GM12864 (cell line): ENCODE measurements around the gene SH3BP5L.
A peak's percentile ranks its signal among the peaks of the same experiment; 100 is the strongest.

Experiments used
- DNase-seq: peaks from one replicate; pipeline ENCODE4 v3.0.0-alpha.2; 2011; ENCODE audit warnings: low read depth
- H3K4me3 ChIP-seq: 2 replicates; pipeline ENCODE4 v1.5.1; 2011; ENCODE audit warnings: mild to moderate bottlenecking, low read depth, low read length, control low read depth
- CTCF ChIP-seq: IDR thresholded peaks from 2 replicates; pipeline ENCODE4 v1.5.1; 2011; ENCODE audit warnings: low read depth, mild to moderate bottlenecking, moderate library complexity, low read length, control low read depth, inconsistent platforms; ENCODE audit errors: missing control alignments

SH3BP5L gene

DNA sequence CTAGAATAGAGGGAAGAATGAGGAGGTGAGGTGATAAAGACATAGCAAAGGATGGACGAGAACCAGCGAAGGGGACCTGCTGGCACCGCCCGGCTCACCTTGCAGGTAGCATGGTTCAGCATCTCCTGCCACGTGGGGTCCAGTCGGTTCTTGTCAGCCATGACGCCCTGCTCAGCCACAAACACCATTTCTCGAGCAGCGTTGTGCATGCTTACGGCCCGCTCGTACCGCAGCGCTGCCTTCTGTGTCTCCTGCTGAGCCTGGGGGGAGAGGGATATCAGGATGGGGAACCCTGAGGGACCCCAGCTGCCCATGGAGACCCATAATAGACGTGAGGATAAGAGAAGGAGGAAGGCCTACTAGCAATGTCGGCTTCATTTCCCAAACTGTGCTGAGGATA is 11.4 kb downstream of the SH3BP5L start:
- no peak for TF ChIP-seq CTCF
- no peak for DNase-seq
- H3K4me3 ChIP-seq, result no peak overlapping the region

DNA sequence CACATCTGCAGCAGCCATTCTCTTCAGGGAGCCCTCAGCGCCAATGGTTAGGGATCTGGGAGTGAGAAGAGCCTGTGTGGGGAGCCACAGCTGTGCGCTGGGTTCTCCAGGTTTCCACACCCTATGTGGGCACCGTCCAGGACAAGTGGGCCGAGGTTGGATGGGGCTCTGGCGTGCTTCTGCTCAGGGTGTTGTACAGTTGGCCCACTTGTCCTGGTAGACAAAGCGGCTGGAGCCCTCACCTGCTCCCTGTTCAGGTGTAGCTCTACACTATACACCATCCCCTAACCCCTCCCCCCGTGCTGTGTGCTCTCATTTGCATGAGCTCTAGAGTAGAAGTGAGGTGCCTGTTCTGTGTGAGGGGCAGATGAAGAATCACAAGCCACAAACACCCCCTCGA is 12.2 kb downstream of the SH3BP5L start:
- H3K4me3 ChIP-seq, result no peak overlapping the region
- no peak for TF ChIP-seq CTCF
- no peak for DNase-seq

- DNase-seq, result no peak
- H3K4me3 ChIP-seq, result no peak overlapping the region
- no peak for TF ChIP-seq CTCF
Observed at GRCh38 chr1:248812736-248813425, 12.8 kb downstream of the SH3BP5L start.

- H3K4me3 ChIP-seq, result no peak overlapping the region
- peak; percentile 28 for TF ChIP-seq CTCF
- no peak for DNase-seq
Observed at GRCh38 chr1:248811514-248812490, 13.9 kb downstream of the SH3BP5L start.

DNA sequence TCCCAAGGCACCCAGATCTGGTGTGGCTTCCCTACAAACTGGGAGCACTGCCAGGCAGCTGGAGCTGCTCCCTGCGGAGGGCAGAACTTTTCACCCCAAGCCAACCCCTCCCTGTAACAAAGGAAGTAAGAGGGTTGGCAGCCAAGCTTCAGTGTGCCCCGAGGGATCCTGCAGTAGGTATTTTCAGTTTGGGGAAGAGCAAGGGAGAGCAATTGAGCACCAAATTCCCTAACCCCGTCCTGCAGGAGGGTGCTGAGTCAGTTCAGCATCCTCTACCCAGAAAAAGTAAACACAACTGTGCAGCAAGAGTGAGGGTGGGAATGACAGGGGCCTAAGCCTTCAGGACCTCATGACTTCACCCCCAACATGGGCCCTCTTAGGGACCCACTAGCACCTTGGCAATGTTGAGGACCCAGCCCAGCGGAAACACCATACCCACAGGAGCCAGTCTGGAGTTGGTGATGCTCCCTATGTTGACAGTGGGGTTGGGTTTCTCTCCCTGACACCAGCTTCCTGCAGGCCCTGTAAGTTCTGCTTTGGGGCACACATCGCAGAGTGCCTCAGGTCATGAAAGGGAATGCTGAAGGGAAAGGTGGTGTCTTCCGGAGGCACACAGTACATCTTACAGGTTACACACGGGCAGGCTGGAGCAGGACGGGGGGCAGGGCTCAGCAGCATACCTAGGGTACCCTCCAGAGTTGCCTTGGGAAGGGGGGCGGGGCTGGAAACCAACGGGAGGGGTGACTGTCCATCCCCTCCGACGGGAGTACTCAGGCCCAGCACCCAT is 14.8 kb downstream of the SH3BP5L start:
- DNase-seq, result no peak
- TF ChIP-seq CTCF, result no peak
- no peak overlapping the region for H3K4me3 ChIP-seq

GRCh38 chr1:248810000-248810726 is 15.6 kb downstream of the SH3BP5L start:
- no peak for TF ChIP-seq CTCF
- no peak overlapping the region for H3K4me3 ChIP-seq
- DNase-seq, result no peak
